Measurements from ENCODE around the gene PSMA8.
"Not testable (repeated sequence)": the region's sequence is repeated elsewhere in the genome, so short reads cannot be mapped to it uniquely, and the experiment has no call there.

PSMA8 gene

DNA sequence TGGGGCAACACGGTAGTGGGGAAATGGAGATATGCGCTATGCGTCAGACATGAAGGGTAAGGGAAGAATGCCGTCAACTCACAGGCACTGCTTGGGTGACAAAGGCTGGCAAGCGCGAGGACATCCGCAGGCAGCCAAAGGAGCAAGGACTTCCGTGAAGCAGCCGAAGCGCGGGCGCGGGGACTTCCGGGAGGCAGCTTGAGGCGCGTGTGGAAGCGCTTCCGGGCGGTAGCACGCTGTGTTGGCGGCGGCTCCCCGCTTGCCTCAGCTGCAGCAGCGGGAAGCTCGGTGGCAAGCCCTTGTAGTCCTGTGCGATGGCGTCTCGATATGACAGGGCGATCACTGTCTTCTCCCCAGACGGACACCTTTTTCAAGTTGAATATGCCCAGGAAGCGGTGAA lies at the start of gene PSMA8:
PSMA8 (plus strand) TSS at position 218 of the 400 bp plus-strand sequence; CDS start at position 315, 97 bp downstream.
- peak; percentile 38 for DNase-seq (ENCODE audit: low read depth)

DNA sequence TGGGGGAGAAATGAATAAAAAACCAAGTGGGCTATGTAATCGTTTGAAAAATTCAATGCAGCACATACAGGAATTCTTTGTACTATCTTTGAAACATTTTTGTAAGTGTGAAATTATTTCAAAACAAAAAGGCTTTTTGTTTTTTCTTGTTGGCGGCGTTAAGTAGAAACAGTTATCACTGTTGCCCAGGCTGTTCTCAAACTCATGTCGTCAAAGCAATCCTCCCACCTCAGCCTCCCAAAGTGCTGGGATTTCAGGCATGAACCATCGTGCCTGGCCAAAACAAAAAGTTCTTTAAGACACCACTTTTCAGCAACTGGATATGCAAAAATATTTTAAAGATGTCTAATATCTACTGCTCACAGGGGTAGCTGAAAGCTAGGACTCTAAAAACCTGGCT lies 48.6 kb upstream of the PSMA8 start:
- DNase-seq (ENCODE audit: low read depth): no peak

DNA sequence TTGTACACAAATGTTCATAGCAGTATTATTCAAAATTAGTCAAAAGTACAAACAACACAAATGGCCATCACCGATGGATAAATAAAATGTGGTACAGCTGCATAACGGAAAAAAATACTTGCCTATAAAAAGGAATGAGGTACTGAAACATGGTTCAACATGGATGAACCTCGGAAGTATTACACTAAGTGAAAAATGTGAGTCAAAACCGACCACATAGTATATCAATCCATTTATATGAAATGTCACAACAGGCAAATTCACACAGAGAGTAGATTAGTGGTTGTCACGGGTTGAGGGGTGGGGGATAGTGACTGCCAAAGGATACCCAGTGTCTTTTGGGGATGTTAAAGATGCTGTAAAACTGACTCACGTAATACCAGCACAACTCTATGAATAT lies 46.7 kb upstream of the PSMA8 start:
- no peak for DNase-seq (ENCODE audit: low read depth)

DNA sequence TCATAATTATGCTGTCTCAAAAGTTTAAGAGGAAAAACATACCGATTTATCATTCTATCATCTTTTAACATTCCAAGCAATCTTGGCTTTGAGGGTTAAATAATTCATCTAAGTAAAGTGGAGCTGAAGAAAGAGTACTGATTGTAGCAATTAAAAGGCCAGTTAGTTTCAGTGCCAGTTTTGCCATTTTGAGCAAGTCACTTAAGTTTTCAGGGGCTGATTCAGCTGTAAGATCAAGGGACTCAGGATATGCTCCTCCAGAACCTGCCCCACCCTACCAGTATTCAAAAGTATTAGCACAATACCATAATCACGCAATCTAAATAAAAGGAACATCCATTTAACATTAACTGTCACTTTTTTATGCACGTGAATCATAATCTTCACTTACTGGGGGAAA lies 45.2 kb upstream of the PSMA8 start:
- no peak for DNase-seq (ENCODE audit: low read depth)

DNA sequence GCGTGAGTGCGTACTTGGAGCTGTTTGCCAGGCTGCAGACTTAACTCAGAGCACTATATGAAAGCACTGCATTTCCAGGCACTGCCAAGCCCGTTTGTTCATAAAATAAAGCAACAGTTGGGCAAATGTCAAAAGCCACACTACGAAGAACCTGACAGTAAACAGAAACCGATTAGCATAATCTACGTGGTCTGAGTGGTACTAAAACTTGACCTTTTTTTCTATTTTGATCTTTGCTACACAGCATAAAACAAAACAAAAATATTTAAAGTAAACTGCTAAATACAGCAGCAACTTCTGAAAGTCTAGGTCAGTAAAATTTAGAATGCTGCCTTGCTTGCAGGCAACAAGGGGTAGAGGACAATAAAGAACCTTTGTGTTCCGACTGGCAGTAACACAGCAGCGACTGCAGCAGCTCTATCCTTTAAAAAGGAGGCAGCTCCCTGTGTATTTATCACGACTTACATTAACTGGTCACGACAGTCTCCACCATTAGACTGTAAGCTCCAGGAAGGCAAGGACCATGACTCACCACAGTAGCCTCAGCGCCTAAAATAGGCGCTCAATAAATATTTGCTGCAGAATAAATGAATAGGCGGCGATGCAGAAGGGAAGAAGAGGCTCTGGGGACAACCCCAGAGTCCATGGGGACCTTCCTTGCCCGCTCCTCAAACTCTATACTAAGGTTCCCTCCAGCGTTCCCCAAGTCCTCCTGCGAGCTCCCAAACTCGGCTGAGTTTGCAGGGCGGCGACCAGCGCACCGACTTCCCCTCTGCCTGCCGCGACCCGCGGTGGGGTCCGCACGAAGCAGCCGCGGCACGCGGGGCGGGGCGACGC lies 44.2 kb upstream of the PSMA8 start:
- no peak for DNase-seq (ENCODE audit: low read depth)

DNA sequence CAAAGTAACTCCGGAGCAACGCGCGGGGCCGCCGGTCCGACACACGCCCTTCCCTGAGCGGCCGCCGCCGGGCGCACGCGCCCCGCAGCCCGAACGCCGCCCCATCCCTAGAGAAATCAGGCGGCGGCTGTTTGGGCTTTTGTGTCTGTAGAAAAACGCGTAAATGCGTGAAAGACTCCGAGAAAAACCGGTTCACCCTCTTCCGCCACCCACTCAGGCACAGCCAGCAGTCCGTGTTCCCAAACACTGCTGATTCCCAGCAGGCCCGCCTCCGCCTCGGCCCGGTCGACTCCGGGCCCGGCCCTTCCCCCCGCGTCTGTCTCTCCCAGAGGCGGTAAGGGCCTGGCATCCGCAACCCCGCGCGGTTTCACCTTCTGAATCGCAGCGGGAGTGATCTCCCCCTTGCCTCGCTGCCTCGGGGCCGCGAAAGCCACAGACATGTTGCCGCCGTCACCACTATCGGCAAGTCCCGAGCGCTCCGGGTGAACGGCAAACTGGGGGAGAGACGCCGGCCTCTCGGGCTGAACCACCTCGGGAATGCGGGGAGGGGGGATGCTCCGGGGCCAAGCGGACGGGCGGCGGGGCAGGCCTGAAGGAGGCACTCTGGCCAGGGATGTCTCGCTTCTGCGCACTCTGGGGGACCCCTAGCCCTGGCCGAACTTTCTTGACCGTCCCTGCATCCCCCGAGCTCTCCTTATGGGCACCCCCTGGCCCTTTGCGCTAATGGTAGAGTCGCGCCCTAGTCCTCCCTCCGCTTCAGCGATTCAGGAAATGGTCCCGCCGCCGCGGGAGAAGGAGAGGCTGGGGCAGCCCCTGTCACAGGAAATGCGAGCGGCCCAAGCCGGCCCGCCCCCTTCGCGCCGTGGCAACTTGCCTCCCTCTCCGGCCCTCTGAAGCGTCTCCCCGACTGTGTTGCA lies 43.3 kb upstream of the PSMA8 start, which contains the start of gene SS18:
SS18 (minus strand) TSS at position 484 of the 917 bp plus-strand sequence; CDS start at position 440, 44 bp downstream.
- DNase-seq (ENCODE audit: low read depth): peak; percentile 82

DNA sequence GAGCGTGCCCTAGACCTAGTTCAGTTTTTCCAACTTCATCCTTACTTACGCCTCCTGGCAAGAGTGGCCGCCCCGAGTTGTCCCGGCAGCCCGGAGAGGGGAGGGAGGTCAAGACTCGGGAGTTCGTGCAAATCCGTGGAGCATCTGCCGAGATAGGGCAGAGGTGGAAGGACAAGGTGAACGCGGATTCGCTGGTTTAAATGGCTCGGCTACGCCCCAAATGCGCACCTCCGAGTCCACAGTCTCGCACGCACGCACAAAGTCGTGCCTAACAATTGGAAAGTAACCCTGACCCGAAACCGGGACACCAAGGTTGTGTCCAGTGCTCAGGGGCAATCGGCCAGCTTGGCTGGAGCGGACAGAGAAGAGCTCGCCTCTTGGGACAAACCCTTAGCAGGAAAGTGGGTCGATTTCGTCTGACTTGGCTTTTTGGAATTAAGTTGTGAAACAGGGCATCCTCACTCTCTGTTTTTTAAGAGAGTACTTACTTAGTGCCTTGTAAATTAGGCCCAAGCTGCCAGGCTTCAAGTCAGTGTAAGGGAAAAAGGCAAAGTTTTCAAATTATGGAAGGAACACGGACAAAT lies 42.5 kb upstream of the PSMA8 start:
- DNase-seq (ENCODE audit: low read depth): no peak

DNA sequence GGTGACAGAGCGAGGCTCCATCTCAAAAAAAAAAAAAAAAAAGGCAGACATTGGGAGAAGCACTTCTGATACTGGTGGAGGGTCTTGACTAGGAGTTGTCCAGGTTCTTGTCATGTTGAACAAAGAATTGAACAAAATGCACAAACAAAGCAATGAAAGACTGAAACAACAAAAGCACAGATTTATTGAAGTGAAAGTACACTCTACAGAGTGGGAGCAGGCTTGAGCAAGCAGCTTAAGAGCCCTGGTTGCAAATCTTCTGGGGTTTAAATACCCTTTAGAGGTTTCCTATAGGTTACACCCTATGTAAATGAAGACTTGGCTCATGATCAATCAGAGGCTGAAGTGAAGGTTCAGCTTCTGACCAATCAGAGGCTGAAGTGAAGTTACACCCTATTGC lies 36.8 kb upstream of the PSMA8 start:
- DNase-seq (ENCODE audit: low read depth): no peak

DNA sequence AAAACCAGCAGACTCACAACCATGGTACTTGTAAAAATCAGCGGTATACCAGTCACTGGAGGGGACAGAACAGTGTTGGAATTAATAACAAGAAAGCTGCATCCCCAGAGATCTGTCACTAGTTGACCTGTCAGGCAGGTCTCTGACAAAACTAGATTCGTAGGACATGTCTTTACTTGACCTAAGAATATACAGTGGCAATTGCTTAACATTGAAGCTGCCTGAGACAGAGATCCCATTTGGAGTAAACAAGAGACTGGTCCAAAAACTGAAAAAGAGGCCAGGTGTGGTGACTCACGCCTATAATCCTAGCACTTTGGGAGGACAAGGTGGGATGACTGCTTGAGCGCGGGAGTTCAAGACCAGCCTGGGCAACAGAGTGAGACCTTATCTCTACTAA lies 36.1 kb upstream of the PSMA8 start:
- no peak for DNase-seq (ENCODE audit: low read depth)

DNA sequence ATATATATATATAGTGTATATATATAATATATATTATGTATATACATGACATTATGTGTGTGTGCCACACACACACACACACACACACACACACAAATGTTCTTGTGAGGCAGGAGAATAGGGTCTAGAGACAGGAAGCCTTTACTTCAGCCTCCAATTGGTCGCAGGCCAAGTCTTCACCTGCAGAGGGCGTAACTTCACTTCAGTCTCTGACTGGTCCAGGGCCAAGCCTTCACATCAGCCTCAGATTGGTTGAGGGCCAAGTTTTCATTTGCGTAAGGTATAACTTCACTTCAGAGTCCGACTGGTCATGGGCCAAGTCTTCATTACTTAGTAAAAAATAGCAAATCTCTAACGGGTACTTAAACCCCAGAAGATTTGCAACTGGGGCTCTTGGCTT lies 30.1 kb upstream of the PSMA8 start:
- DNase-seq (ENCODE audit: low read depth): no peak

DNA sequence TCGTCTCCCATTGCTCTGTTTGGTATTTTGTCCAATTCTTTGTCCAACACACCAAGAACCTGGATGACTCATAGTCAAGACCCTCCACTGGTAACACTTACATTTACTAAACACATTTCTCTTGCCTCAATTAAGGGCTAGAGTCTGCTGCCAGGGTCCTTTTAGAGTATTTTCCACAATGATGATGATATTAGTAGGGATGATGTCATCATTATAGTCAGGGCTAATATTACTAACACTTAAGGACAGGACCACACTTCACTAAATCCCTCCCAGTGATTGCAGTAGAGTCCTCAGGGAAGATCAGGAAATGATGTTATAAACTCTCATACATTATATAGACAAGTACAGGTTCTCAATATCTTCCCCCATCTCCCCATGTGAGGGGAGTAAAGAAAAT lies 29.6 kb upstream of the PSMA8 start:
- no peak for DNase-seq (ENCODE audit: low read depth)

DNA sequence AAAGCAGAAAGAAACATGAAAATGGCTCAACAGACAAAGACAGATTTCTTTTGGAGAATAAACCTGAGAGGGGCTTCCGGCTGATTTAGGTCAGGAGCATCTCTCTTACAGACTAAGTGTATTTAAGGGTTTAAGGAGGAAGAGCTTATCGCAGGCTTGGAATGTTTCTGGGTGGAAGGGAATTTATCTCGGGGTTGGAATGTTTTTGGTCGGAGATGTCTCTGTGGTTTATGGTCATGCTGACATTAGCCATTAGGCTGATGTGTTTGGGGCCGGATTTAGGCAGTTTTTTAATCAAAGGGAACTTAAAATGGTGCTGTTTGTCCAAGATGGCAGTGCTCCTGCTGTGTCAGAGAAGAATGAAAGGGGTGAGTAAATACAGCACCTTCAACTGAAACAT lies 14.4 kb upstream of the PSMA8 start:
- DNase-seq (ENCODE audit: low read depth): no peak

DNA sequence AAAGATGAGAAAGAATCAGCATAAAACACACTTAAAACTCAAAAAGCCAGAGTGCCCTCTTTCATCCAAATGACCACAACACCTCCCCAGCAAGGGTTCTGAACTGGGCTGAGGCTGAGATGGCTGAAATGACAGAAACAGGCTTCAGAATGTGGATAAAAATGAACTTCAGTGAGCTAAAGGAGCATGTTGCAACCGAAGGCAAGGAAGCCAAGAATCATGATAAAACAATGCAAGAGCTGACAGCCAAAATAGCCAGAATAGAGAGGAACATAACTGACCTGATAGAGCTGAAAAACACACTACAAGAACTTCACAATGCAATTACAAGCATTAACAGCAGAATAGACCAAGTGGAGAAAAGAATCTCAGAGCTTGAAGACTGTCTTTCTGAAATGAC lies 12.2 kb upstream of the PSMA8 start:
- DNase-seq (ENCODE audit: low read depth): no peak

DNA sequence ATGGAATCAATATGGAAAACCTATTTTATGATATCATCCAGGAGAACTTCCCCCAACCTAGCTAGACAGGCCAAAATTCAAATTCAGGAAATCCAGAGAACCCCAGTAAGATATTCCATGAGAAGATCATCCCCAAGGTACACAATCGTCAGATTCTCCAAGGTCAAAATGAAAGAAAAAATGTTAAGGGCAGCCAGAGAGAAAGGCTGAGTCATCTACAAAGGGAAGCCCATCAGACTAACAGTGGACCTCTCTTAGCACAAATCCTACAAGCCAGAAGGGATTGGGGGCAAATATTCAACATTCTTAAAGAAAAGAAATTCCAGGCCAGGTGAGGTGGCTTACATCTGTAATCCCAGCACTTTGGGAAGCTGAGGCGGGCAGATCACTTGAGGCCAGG lies 11.7 kb upstream of the PSMA8 start:
- DNase-seq (ENCODE audit: low read depth): not testable (repeated sequence)

DNA sequence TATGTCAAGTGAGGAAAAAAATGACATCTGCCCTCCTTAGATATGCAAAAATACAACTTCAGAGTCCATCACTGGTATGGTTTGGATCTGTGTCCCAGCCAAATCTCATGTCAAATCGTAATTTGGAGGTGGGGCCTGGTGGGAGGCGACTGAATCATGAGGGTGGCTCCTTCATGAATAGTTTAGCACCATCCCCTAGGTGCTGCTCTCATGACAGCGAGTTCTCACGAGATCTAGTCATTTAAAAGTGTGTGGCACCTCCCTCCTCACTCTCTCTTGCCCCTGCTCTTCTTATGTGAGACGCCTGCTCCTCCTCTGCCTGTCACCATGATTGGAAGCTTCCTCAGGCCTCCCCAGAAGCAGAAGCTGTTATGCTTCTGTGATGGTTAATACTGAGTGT lies 5.9 kb upstream of the PSMA8 start:
- DNase-seq (ENCODE audit: low read depth): no peak

DNA sequence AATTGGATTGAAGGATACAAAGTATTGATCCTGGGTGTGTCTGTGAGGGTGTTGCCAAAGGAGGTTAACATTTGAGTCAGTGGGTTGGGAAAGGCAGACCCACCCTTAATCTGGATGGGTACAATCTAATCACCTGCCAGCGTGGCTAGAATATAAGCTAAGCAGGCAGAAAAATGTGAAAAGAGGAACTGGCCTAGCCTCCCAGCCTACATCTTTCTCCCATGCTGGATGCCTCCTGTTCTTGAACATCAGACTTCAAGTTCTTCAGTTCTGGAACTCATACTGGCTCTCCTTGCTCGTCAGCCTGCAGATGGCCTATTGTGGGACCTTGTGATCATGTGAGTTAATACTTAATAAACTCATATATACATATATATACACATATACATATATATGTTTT lies 5.5 kb upstream of the PSMA8 start:
- DNase-seq (ENCODE audit: low read depth): not testable (repeated sequence)

DNA sequence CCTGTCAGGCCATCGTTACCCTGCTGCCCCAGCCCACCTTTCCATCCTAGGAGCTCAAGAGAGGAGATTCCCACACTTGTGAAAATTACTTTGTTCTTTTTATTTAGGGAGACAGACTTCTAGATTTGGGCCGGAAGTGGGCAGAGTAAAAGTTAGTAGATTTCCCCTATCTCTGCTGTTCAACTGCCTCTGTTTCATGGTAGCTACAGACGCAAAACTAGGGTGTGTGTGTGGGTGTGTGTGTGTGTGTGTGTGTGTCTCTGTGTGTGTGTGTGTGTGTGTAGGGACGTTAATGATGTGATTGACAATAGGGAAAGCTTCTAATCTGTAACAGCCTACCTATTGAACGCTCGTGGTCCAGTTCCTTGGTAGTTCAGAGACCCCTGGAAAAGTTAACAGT lies 438 bp downstream of the PSMA8 start:
- no peak for DNase-seq (ENCODE audit: low read depth)

DNA sequence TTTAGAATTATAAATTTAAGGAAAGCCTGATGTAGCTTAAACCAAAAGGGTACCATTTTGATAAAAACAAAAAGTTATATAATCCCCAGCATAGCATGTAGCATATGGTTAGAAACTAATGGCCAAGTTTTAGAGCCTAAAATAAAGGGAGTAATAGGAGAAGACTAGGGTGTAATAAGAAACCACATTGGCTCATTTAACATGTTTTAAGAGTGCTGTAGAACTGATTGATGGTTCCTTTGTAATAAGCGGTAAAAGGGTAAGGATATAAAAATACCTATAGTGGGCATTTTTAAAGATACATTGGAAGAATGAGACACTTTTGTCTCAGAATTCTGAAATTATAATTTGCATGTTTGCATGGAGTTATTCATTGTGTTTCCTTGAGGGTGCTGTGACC lies 1.9 kb downstream of the PSMA8 start:
- DNase-seq (ENCODE audit: low read depth): no peak

DNA sequence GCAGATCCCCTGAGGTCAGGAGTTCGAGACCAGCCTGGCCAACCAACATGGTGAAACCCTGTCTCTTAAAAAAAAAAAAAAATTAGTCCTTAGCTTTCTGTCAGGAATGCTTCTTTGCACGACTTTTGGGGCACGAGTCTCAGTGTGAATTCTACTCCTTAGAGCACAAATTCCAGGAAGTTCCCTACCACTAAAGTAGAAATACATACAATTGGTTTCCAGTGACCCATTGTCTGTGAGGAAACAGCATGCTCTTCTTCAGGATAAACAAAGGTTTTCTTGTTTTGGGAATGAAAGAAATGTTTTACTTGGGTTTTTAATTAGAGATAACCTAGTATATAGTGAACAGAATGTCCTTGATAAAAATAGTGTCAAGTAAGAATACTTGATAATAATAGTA lies 23.7 kb downstream of the PSMA8 start:
- DNase-seq (ENCODE audit: low read depth): no peak

DNA sequence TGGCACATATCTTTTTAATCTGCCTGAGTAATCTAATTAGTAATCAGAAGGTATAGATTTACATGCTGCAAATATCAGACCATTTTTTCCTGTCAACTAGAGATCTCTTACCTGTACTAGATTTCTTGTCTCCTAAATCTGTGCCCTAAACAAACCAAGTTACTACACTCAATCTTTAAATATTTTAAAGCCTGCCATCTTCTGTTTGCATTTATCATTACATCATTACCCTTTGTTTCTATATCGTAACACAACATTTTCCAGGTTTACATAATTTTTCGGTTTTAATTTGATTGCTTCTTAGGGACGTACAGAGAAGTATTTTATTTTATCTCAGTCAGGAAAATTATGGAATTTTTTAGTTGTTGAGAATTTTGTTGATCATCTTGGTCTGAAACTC lies 25.7 kb downstream of the PSMA8 start:
- no peak for DNase-seq (ENCODE audit: low read depth)

DNA sequence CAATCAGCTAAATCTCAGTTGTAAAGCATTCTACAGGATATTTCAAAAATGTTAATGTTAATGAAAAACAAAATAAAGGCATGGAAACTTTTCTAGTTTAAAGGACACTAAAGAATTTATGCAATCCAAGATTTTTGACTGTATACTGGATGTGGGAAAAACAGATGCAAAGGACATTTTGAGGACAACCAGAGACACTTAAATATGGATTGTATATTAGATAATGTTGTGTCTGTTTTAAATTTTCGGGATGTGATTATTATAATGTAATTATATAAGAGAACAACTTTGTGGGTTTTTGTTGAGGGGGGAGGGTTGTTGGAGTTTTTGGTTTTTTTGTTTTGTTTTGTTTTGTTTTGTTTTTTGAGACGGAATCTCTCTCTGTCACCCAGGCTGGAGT lies 30.9 kb downstream of the PSMA8 start:
- no peak for DNase-seq (ENCODE audit: low read depth)

DNA sequence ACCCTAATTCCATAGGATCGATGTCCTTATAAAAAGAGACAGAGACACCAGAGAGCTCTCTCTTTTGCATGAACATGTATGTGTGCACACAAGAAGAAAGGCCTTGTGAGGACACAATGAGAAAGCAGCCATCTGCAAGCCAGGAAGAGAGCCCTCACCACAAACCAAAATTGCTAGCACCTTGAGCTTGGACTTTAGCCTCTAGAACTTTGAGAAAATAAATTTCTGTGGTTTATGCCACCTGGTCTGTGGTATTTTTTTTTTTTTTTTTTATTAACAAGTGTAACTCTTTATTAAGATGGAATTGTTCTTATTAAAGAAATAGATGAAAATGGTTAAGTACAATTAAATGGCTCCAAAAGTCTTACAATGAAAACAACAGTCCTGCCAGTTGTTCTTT lies 33.9 kb downstream of the PSMA8 start:
- DNase-seq (ENCODE audit: low read depth): not testable (repeated sequence)

DNA sequence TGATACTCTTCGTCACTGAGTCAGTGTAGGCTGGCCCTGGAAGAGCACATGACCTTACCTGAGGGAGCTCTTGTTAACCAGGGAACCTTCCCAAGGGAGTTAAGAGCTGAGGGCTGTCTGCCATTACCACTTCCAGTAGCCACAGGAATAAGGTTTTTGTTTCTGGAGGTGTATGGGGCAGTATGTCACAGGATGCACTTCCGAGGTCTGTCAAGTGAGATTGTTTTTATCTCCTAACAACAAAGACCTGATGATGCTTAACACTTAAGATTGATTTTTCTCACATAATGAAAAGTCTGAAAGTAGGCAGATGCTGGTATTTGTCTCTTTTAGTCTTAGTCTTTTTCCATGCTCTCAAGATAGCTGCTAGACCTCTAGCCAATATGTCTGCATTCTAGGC lies 41.8 kb downstream of the PSMA8 start:
- DNase-seq (ENCODE audit: low read depth): no peak

All from activated T-helper 9 cell treated with anti-CD3 and anti-CD28 coated beads, Interleukin-2, amount 50 U/mL, for 16 hours (primary cell).